Measurements from ENCODE around the gene HECTD1.
A peak's percentile ranks its signal among the peaks of the same experiment; 100 is the strongest.
"Not testable (repeated sequence)": the region's sequence is repeated elsewhere in the genome, so short reads cannot be mapped to it uniquely, and the experiment has no call there.

The HECTD1 gene

GRCh38 chr14:31207755-31208545 lies at the start of gene HECTD1:
Gene HECTD1, minus strand, starts transcription at chr14:31207793. Its CDS starts 1,857 bp downstream, at chr14:31205936.
- DNase-seq (ENCODE audit: low read depth, low spot score) = peak; percentile 76

GRCh38 chr14:31257244-31257553 lies 49.6 kb upstream of the HECTD1 start:
- no peak for DNase-seq (ENCODE audit: low read depth, low spot score)

- DNase-seq (ENCODE audit: low read depth, low spot score) = no peak
Measured at GRCh38 chr14:31256534-31257243, 49.1 kb upstream of the HECTD1 start.

GRCh38 chr14:31255918-31256317 lies 48.3 kb upstream of the HECTD1 start:
- DNase-seq (ENCODE audit: low read depth, low spot score) = not testable (repeated sequence)

GRCh38 chr14:31255286-31255685 lies 47.7 kb upstream of the HECTD1 start:
- no peak for DNase-seq (ENCODE audit: low read depth, low spot score)

GRCh38 chr14:31253746-31254471 lies 46.3 kb upstream of the HECTD1 start:
- no peak for DNase-seq (ENCODE audit: low read depth, low spot score)

- DNase-seq (ENCODE audit: low read depth, low spot score) = no peak
Measured at GRCh38 chr14:31252865-31253264, 45.3 kb upstream of the HECTD1 start.

GRCh38 chr14:31251028-31251958 lies 43.7 kb upstream of the HECTD1 start:
- no peak for DNase-seq (ENCODE audit: low read depth, low spot score)

- DNase-seq (ENCODE audit: low read depth, low spot score) = no peak
Measured at GRCh38 chr14:31244626-31245025, 37.0 kb upstream of the HECTD1 start.

GRCh38 chr14:31243860-31244259 lies 36.3 kb upstream of the HECTD1 start:
- DNase-seq (ENCODE audit: low read depth, low spot score) = no peak

GRCh38 chr14:31242161-31242940 lies 34.8 kb upstream of the HECTD1 start:
- not testable (repeated sequence) for DNase-seq (ENCODE audit: low read depth, low spot score)

- no peak for DNase-seq (ENCODE audit: low read depth, low spot score)
Measured at GRCh38 chr14:31241450-31242114, 34.0 kb upstream of the HECTD1 start.

- no peak for DNase-seq (ENCODE audit: low read depth, low spot score)
Measured at GRCh38 chr14:31239741-31240140, 32.1 kb upstream of the HECTD1 start.

GRCh38 chr14:31235462-31235861 lies 27.9 kb upstream of the HECTD1 start:
- no peak for DNase-seq (ENCODE audit: low read depth, low spot score)

- DNase-seq (ENCODE audit: low read depth, low spot score) = no peak
Measured at GRCh38 chr14:31232081-31232480, 24.5 kb upstream of the HECTD1 start.

GRCh38 chr14:31231272-31231671 lies 23.7 kb upstream of the HECTD1 start:
- not testable (repeated sequence) for DNase-seq (ENCODE audit: low read depth, low spot score)

- no peak for DNase-seq (ENCODE audit: low read depth, low spot score)
Measured at GRCh38 chr14:31230573-31230958, 23.0 kb upstream of the HECTD1 start.

GRCh38 chr14:31229638-31230572 lies 22.3 kb upstream of the HECTD1 start:
- DNase-seq (ENCODE audit: low read depth, low spot score) = peak; percentile 72

GRCh38 chr14:31229009-31229408 lies 21.4 kb upstream of the HECTD1 start:
- no peak for DNase-seq (ENCODE audit: low read depth, low spot score)

Data from brain pericyte (primary cell).